ENCODE measurements around the gene AMZ1. TPM values are rescaled to one million over a fixed set of nuclear protein-coding genes. Genes with fewer than 3 reads are reported as not detected.
A peak's percentile ranks its signal among the peaks of the same experiment; 100 is the strongest.

AMZ1 gene
- total and polyA plus RNA-seq, 9 donors = 0.04 to 0.23 (median 0.16) TPM

DNA sequence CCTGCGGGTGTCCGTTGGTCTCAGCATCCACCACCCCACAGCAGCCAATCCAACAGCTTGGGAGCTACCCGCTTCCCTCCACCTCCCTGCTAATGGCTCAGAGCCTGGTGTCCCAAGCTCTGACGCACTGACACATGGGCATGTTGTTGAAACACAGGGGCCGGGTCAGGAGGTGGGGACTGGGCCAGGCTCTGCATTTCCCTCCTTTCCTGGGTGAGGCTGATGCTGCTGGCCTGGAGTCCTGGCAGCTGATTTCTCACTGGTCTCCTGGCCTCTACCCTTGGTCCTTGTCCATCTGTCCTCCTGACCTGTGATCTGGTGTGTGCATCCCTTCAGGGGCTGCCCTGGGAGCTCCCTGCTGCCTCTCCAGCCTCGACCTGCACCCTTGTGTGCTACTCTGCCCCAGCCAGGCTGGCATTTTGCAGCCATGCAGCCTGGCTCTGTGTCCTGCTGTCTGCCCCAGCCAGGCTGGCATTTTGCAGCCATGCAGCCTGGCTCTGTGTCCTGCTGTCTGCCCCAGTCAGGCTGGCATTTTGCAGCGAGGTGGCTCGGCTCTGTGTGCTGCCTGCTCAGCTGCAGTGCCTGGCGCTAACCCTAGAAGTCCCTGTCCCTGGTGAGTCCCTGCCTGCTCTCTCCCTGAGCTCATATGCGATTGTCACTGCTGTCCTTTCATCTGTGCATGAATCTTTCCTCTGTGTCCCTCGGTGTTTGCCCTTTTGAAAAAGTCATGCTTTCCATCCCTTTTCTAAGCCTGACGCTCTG is 14.0 kb downstream of the AMZ1 start:
- H3K9me3 ChIP-seq (replicated peaks; ENCODE audit: control insufficient read depth, low read depth, low read length) = no peaks in the 10 kb centered on the region
- H3K27ac ChIP-seq (ENCODE audit: low read length) = no peak overlapping the region
- 62% methylated on average over 12 of the region's 12 CpGs for WGBS (ENCODE audit: insufficient coverage)
- no peaks in the 10 kb centered on the region for H3K36me3 ChIP-seq (ENCODE audit: control insufficient read depth, insufficient read depth, low read length)
- DNase-seq = no peak
- H3K4me3 ChIP-seq (ENCODE audit: low read length) = no peak overlapping the region
- H3K4me1 ChIP-seq (ENCODE audit: control insufficient read depth, insufficient read depth, low read length) = peaks cover 3% of the 10 kb centered on the region
- H3K27me3 ChIP-seq (ENCODE audit: control insufficient read depth, insufficient read depth, low read length) = peaks cover 13% of the 10 kb centered on the region

GRCh38 chr7:2702594-2702957 is 14.6 kb downstream of the AMZ1 start:
- H3K4me1 ChIP-seq (ENCODE audit: control insufficient read depth, insufficient read depth, low read length) = peaks cover 3% of the 10 kb centered on the region
- no peak overlapping the region for H3K27ac ChIP-seq (ENCODE audit: low read length)
- DNase-seq = no peak
- H3K4me3 ChIP-seq (ENCODE audit: low read length) = no peak overlapping the region
- WGBS (ENCODE audit: insufficient coverage) = 73% methylated on average over 11 of the region's 22 CpGs
- peaks cover 11% of the 10 kb centered on the region for H3K27me3 ChIP-seq (ENCODE audit: control insufficient read depth, insufficient read depth, low read length)
- H3K36me3 ChIP-seq (ENCODE audit: control insufficient read depth, insufficient read depth, low read length) = no peaks in the 10 kb centered on the region
- no peaks in the 10 kb centered on the region for H3K9me3 ChIP-seq (replicated peaks; ENCODE audit: control insufficient read depth, low read depth, low read length)

DNA sequence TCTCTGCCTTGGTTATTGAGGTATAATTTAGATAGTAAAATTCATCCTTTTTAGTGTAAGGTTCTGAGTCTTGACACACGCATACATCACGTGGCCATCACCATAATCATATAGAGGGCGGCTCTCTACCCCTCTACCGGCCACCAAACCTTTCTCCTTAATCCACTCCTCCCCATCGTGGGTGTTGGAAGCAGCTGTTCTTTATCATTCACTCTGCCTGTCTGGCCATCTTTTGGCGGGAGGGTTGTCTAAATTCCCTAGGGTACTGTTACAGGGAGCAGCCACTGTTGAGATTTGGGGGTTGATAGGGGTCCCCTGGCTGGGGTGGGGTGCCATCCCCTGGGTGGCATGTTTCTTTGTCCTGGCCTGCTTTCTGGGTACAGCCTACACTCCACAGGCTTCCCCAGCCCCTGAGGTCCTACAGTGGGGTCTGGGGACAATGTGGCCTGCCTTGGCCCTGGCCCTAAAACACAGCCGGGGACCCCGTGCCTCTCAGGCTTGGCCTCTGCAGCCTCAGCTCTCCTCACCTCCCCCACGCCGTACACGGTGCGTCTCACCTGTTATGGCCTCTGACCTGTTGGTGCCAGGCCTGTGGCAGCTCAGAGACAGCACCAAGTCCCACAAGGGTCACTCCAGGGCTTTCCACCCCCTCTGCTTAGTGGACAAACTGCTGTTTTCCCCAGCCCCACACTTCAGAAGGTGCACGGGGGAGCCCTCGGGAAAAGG is 17.5 kb downstream of the AMZ1 start:
- H3K9me3 ChIP-seq (replicated peaks; ENCODE audit: control insufficient read depth, low read depth, low read length) = no peaks in the 10 kb centered on the region
- H3K4me3 ChIP-seq (ENCODE audit: low read length) = no peak overlapping the region
- H3K27ac ChIP-seq (ENCODE audit: low read length) = no peak overlapping the region
- DNase-seq = no peak
- no peaks in the 10 kb centered on the region for H3K36me3 ChIP-seq (ENCODE audit: control insufficient read depth, insufficient read depth, low read length)
- H3K4me1 ChIP-seq (ENCODE audit: control insufficient read depth, insufficient read depth, low read length) = peaks cover 11% of the 10 kb centered on the region
- WGBS (ENCODE audit: insufficient coverage) = 73% methylated on average over 10 of the region's 14 CpGs
- no peaks in the 10 kb centered on the region for H3K27me3 ChIP-seq (ENCODE audit: control insufficient read depth, insufficient read depth, low read length)

GRCh38 chr7:2706685-2707126 is 18.7 kb downstream of the AMZ1 start:
- peaks cover 6% of the 10 kb centered on the region for H3K36me3 ChIP-seq (ENCODE audit: control insufficient read depth, insufficient read depth, low read length)
- H3K9me3 ChIP-seq (replicated peaks; ENCODE audit: control insufficient read depth, low read depth, low read length) = no peaks in the 10 kb centered on the region
- H3K27me3 ChIP-seq (ENCODE audit: control insufficient read depth, insufficient read depth, low read length) = no peaks in the 10 kb centered on the region
- DNase-seq = no peak
- H3K4me3 ChIP-seq (ENCODE audit: low read length) = no peak overlapping the region
- WGBS (ENCODE audit: insufficient coverage) = 26% methylated on average over 3 of the region's 6 CpGs
- no peak overlapping the region for H3K27ac ChIP-seq (ENCODE audit: low read length)
- peaks cover 11% of the 10 kb centered on the region for H3K4me1 ChIP-seq (ENCODE audit: control insufficient read depth, insufficient read depth, low read length)

GRCh38 chr7:2707481-2707880 is 19.5 kb downstream of the AMZ1 start:
- H3K4me1 ChIP-seq (ENCODE audit: control insufficient read depth, insufficient read depth, low read length) = peaks cover 8% of the 10 kb centered on the region
- H3K27ac ChIP-seq (ENCODE audit: low read length) = no peak overlapping the region
- H3K27me3 ChIP-seq (ENCODE audit: control insufficient read depth, insufficient read depth, low read length) = no peaks in the 10 kb centered on the region
- no peak for DNase-seq
- H3K9me3 ChIP-seq (replicated peaks; ENCODE audit: control insufficient read depth, low read depth, low read length) = no peaks in the 10 kb centered on the region
- peaks cover 6% of the 10 kb centered on the region for H3K36me3 ChIP-seq (ENCODE audit: control insufficient read depth, insufficient read depth, low read length)
- 74% methylated on average over 5 of the region's 8 CpGs for WGBS (ENCODE audit: insufficient coverage)
- no peak overlapping the region for H3K4me3 ChIP-seq (ENCODE audit: low read length)

DNA sequence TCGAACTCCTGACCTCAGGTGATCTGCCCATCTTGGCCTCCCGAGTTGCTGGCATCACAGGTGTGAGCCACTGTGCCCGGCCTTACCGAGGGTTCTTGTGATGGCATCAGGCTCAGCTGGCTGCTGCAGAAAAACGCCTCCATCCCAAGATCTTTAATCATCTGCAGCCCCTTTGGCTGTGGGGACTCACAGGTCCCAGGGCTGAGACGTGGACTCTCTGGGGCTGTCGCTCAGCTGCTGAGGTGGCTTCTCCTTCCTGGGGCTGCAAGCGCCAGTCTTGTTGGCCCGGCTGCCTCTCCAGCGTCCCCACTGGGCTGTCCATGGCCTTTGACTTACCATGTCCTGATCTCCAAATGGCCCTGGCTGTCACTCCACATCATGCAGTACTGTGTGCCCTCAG is 20.0 kb downstream of the AMZ1 start:
- Histone ChIP-seq H3K9me3 (replicated peaks; ENCODE audit: control insufficient read depth, low read depth, low read length) (no peaks in the 10 kb centered on the region), H3K36me3 (ENCODE audit: control insufficient read depth, insufficient read depth, low read length) (peaks cover 6% of the 10 kb centered on the region), H3K4me1 (ENCODE audit: control insufficient read depth, insufficient read depth, low read length) (peaks cover 14% of the 10 kb centered on the region), H3K27ac (ENCODE audit: low read length) (no peak overlapping the region), H3K4me3 (ENCODE audit: low read length) (no peak overlapping the region), H3K27me3 (ENCODE audit: control insufficient read depth, insufficient read depth, low read length) (no peaks in the 10 kb centered on the region)
- WGBS (ENCODE audit: insufficient coverage) = 92% methylated on average over 9 of the region's 10 CpGs
- no peak for DNase-seq

DNA sequence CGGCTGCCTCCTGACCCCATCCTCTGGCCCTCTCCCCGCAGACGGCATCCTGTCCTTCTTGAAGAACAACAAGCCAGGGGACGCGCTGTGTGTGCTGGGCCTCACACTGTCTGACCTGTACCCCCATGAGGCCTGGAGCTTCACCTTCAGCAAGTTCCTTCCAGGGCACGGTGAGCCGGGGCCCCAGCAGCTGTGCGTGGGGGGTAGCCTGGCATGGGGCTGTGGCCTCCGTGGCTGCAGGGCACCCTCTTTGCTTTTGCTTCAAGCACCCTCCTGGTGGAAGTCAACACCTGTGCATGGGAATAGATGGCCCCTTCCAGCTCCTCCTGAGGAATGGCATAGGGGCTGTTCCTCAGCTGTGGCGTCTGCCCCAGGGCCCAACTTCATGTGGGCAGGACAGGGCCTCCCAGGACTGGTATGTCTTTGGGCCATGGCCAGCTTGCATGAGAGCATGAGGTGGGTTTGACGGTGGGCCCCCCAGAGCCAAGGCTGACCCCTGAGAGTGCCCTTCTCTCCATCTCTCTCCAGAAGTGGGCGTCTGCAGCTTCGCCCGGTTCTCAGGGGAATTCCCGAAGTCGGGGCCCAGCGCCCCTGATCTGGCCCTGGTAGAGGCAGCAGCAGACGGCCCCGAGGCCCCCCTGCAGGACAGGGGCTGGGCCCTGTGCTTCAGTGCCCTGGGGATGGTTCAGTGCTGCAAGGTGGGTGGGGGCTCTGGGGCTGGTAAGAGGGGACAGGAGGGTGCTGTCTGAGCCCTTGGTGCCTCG is 20.7 kb downstream of the AMZ1 start:
- H3K4me1 ChIP-seq (ENCODE audit: control insufficient read depth, insufficient read depth, low read length) = peaks cover 20% of the 10 kb centered on the region
- no peak for DNase-seq
- H3K27me3 ChIP-seq (ENCODE audit: control insufficient read depth, insufficient read depth, low read length) = no peaks in the 10 kb centered on the region
- H3K9me3 ChIP-seq (replicated peaks; ENCODE audit: control insufficient read depth, low read depth, low read length) = no peaks in the 10 kb centered on the region
- H3K4me3 ChIP-seq (ENCODE audit: low read length) = no peak overlapping the region
- peaks cover 6% of the 10 kb centered on the region for H3K36me3 ChIP-seq (ENCODE audit: control insufficient read depth, insufficient read depth, low read length)
- H3K27ac ChIP-seq (ENCODE audit: low read length) = no peak overlapping the region
- WGBS (ENCODE audit: insufficient coverage) = 93% methylated on average over 11 of the region's 20 CpGs

- Histone ChIP-seq H3K36me3 (ENCODE audit: control insufficient read depth, insufficient read depth, low read length) (peaks cover 6% of the 10 kb centered on the region), H3K9me3 (replicated peaks; ENCODE audit: control insufficient read depth, low read depth, low read length) (no peaks in the 10 kb centered on the region), H3K4me1 (ENCODE audit: control insufficient read depth, insufficient read depth, low read length) (peaks cover 28% of the 10 kb centered on the region), H3K27me3 (ENCODE audit: control insufficient read depth, insufficient read depth, low read length) (no peaks in the 10 kb centered on the region), H3K4me3 (ENCODE audit: low read length) (no peak overlapping the region), H3K27ac (ENCODE audit: low read length) (no peak overlapping the region)
- 28% methylated on average over 32 of the region's 35 CpGs for WGBS (ENCODE audit: insufficient coverage)
- DNase-seq = peak; percentile 61
These were observed 21.7 kb downstream of the AMZ1 start for GRCh38 chr7:2709553-2710285.

DNA sequence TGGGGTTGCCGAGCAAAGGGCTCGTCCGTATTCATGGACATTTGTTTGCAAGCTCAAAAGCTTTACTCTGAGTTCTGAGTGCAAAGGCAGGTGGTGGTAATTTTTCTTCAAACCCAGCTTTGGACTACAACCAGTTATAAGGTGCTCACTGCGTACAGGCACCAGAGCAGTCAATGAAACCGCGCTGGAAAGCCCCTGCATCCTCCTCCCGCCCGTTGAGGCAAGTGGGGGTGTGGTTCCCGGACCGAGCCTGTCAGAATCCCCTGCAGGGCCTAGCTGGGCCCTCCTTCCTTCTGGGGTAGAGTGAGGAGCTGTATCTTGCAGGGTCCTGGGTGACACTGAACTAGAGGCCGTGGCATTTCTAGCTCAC is 22.3 kb downstream of the AMZ1 start:
- no peaks in the 10 kb centered on the region for H3K27me3 ChIP-seq (ENCODE audit: control insufficient read depth, insufficient read depth, low read length)
- no peak overlapping the region for H3K27ac ChIP-seq (ENCODE audit: low read length)
- WGBS (ENCODE audit: insufficient coverage) = 56% methylated on average over 3 of the region's 11 CpGs
- peaks cover 32% of the 10 kb centered on the region for H3K4me1 ChIP-seq (ENCODE audit: control insufficient read depth, insufficient read depth, low read length)
- peaks cover 6% of the 10 kb centered on the region for H3K36me3 ChIP-seq (ENCODE audit: control insufficient read depth, insufficient read depth, low read length)
- no peak overlapping the region for H3K4me3 ChIP-seq (ENCODE audit: low read length)
- no peaks in the 10 kb centered on the region for H3K9me3 ChIP-seq (replicated peaks; ENCODE audit: control insufficient read depth, low read depth, low read length)
- DNase-seq = no peak
